Measurements from ENCODE around the gene SLC41A3.

Gene SLC41A3

GRCh38 chr3:126119008-126119675, 35.2 kb upstream of the SLC41A3 start:
- no peak for DNase-seq

DNA sequence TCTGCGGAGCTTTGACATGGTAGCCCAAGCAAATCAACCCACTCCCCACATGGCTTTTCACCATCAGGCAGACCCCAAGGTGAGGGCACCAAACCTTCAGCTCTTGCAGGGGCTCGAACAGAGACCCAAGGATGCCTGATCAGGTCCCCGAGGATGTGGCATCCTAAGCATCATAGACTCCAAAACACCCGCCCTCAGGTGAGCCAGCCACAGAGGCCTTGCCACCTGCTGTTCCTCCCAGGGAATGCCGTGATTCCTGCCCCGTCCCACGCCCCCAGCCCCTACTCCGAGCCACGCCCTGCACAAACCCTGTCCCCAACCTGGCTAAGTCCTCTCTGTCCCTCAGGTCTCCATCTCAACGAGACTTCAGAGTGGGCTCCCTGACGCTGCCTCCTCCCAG, 34.7 kb upstream of the SLC41A3 start:
- DNase-seq = no peak

DNA sequence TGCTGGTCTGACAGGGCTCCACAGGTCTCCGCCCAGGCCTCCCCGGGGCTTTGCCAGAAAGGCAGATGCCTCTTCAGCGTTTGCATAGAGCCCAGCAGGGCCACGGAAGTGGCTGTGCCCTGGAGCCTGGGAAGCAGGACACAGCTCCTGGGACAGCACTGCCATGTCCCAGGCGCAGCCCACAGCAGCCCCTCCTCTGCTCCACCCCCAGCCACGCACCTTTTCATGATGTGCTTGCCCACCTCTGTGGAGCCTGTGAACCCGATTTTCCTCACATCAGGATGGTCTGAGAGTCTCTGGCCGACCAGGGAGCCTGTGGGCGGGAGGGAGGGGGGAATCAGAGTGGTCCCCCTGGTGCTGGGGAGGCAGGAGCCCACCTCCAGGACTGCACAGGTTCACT, 33.9 kb upstream of the SLC41A3 start:
- no peak for DNase-seq

DNA sequence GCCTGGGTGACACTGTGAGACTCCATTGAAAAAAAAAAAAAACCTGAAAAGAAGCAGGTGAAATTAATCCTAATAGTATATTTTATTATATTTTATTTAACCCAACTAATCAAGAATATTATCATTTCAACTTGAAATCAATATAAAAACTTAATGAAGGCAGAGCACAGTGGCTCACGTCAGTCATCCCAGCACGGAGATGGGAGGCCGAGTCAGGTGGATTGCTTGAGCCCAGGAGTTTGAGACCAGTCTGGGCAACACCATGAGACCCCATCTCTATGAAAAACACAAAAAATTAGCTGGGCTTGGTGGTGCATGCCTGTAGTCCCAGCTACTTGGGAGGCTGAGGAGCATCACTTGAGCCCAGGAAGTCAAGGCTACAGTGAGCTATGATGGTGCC, 33.3 kb upstream of the SLC41A3 start:
- no peak for DNase-seq

DNA sequence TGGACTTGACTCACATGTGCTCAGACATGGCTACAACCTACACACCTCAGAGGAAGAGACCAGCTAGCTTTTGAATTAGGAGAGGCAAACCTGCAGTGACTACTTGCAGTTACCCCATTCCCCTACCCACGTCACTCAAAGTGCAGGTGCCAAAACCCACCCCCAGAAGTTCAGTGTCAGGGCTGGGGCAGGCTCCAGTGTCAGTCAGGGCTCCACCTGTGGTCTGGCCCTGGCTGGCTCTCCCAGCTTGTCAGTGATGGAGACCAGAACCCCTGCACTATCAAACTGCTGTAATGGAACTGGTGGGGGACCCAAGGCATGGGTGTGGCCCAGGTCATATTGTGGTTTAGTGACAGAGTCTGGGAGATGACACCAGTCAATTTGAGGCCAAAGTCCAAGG, 32.6 kb upstream of the SLC41A3 start:
- no peak for DNase-seq

GRCh38 chr3:126114443-126115386, 30.8 kb upstream of the SLC41A3 start:
- DNase-seq = no peak

GRCh38 chr3:126113733-126114442, 30.0 kb upstream of the SLC41A3 start:
- DNase-seq = no peak

- DNase-seq = no peak
These were observed 29.3 kb upstream of the SLC41A3 start for GRCh38 chr3:126113238-126113555.

DNA sequence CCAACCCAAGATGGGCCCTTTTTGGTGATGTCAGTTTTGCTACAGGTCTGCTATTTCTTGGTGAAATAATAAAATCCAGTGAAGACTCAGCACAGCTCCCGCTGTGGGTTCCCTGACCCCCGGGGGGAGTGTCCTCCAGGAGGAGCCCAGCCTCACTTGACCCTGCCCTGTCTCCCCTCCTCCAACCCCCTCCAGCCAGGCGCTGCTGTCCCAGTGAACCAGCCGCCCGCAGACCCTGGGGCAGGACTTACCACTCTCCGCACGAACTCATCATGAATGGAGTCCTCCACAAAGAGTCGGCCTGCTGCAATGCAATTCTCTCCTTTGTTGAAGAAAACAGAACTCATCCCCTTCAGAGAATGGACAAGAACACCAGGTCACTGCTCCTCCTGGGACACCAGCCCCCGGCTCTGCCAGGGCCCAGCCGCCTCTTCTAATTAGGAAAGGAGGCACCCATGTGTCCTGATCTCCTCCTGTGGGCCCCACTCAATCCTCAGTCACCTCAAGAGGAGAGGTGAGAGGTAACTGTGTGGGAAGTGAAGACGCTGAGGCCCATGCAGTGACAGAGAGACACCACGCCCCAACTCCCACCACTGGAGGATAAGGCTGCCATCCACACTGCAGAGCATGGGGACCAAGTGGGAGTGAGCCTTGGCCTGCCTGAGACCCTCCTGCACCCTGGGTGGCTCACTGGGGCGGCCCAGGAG, 28.8 kb upstream of the SLC41A3 start:
- no peak for DNase-seq

GRCh38 chr3:126111566-126112475, 27.9 kb upstream of the SLC41A3 start:
- DNase-seq = no peak

GRCh38 chr3:126111126-126111551, 27.2 kb upstream of the SLC41A3 start:
- DNase-seq = no peak

- DNase-seq = no peak
These were observed 26.7 kb upstream of the SLC41A3 start for GRCh38 chr3:126110431-126111125.

- DNase-seq = no peak
These were observed 25.9 kb upstream of the SLC41A3 start for GRCh38 chr3:126109880-126110235.

DNA sequence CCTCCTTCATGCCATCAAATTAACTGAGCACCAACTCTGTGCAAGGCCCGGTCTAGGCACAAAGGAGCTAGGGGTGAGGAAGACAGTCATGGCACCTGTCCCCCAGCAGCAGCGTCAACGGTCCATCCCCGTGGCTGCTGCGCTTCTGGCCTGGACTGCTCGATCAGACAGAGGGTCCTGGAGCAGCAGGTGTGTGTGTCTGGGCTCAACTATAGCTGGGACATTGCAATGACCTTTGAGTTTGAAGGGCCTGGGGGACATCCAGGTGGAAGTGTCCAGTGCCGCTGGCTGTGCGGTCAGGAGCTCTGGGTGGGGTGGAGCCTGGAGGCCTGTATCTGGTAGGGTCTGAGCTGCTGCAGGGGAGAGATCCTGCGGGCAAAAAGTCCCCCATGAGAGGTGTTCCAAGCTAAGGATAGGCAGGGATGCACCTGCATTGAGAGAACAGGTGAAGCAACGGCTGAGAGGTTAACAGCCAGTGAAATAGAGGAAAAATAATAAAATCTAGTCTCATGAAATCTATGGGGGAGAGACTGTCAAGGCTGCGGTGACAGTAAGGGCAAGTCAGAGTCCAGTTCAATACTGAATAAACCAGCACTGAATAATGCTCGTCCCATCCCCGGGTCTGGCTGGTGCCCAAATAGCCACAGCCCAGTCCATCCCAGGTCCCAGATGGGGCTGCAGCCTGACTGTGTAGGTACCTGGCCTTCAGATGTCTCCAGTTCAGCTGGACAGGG, 25.4 kb upstream of the SLC41A3 start:
- no peak for DNase-seq

- DNase-seq = no peak
These were observed 24.7 kb upstream of the SLC41A3 start for GRCh38 chr3:126108676-126109050.

GRCh38 chr3:126107957-126108675, 24.2 kb upstream of the SLC41A3 start:
- DNase-seq = no peak

- DNase-seq = no peak
These were observed 23.4 kb upstream of the SLC41A3 start for GRCh38 chr3:126107203-126107939.

- no peak for DNase-seq
These were observed 22.6 kb upstream of the SLC41A3 start for GRCh38 chr3:126106336-126107202.
